ENCODE data around the gene MYO3A. TPM values are rescaled to one million over a fixed set of nuclear protein-coding genes. Genes with fewer than 3 reads are reported as not detected.

MYO3A gene
- total RNA-seq, 1 experiment from 2014 or later: not detected

- H3K4me2 ChIP-seq: no peak overlapping the region
- no peaks in the 10 kb centered on the region for H3K9me2 ChIP-seq (ENCODE audit: insufficient read depth)
- ChIA-PET CTCF (no interaction called here), POLR2A (ENCODE audit: unreplicated experiment) (no interaction called here)
- no TSS peak for BruUV-seq (replicated peaks)
- intact Hi-C loops (cut with micrococcal nuclease; ENCODE audit: unreplicated experiment): no loop called here
- no peaks in the 10 kb centered on the region for H3K4me1 ChIP-seq (replicated peaks; ENCODE audit: insufficient read depth)
- H3K9me3 ChIP-seq (ENCODE audit: insufficient read depth, low read depth): no peaks in the 10 kb centered on the region
- no peaks in the 10 kb centered on the region for H3K36me3 ChIP-seq (ENCODE audit: low read depth)
- H3F3A ChIP-seq (ENCODE audit: insufficient read depth, low read depth): no peaks in the 10 kb centered on the region
- no peaks in the 10 kb centered on the region for H3K79me2 ChIP-seq (ENCODE audit: low read depth)
- DNase-seq: no peak
- no peak overlapping the region for H3K27ac ChIP-seq
- no peak overlapping the region for H3K4me3 ChIP-seq
- TF ChIP-seq EZH2 (IDR thresholded peaks at IDR 0.05; ENCODE audit: low read depth): no peak
- no peak for TF ChIP-seq CTCF (conservative IDR thresholded peaks at IDR 0.05)
- no peaks in the 10 kb centered on the region for H3K27me3 ChIP-seq (ENCODE audit: insufficient read depth, low read depth)
- no peak overlapping the region for H2AFZ ChIP-seq
- H4K20me1 ChIP-seq (ENCODE audit: insufficient read depth): no peaks in the 10 kb centered on the region
Measured at GRCh38 chr10:25966844-25967243, 32.8 kb downstream of the MYO3A start.

GRCh38 chr10:25972631-25973030 is 38.6 kb downstream of the MYO3A start:
- no peak overlapping the region for H3K27ac ChIP-seq
- DNase-seq: no peak
- ChIA-PET CTCF (no interaction called here), POLR2A (ENCODE audit: unreplicated experiment) (no interaction called here)
- TF ChIP-seq CTCF (conservative IDR thresholded peaks at IDR 0.05) (no peak), EZH2 (IDR thresholded peaks at IDR 0.05; ENCODE audit: low read depth) (no peak)
- no peaks in the 10 kb centered on the region for H3K9me2 ChIP-seq (ENCODE audit: insufficient read depth)
- no peaks in the 10 kb centered on the region for H4K20me1 ChIP-seq (ENCODE audit: insufficient read depth)
- no peak overlapping the region for H2AFZ ChIP-seq
- H3K4me3 ChIP-seq: no peak overlapping the region
- H3K27me3 ChIP-seq (ENCODE audit: insufficient read depth, low read depth): no peaks in the 10 kb centered on the region
- intact Hi-C loops (cut with micrococcal nuclease; ENCODE audit: unreplicated experiment): no loop called here
- no peaks in the 10 kb centered on the region for H3F3A ChIP-seq (ENCODE audit: insufficient read depth, low read depth)
- no peaks in the 10 kb centered on the region for H3K36me3 ChIP-seq (ENCODE audit: low read depth)
- H3K9me3 ChIP-seq (ENCODE audit: insufficient read depth, low read depth): no peaks in the 10 kb centered on the region
- no peaks in the 10 kb centered on the region for H3K79me2 ChIP-seq (ENCODE audit: low read depth)
- no peak overlapping the region for H3K4me2 ChIP-seq
- no TSS peak for BruUV-seq (replicated peaks)
- no peaks in the 10 kb centered on the region for H3K4me1 ChIP-seq (replicated peaks; ENCODE audit: insufficient read depth)

GRCh38 chr10:25974897-25975459 is 40.9 kb downstream of the MYO3A start:
- ChIA-PET CTCF (no interaction called here), POLR2A (ENCODE audit: unreplicated experiment) (no interaction called here)
- no peaks in the 10 kb centered on the region for H3F3A ChIP-seq (ENCODE audit: insufficient read depth, low read depth)
- H3K9me3 ChIP-seq (ENCODE audit: insufficient read depth, low read depth): no peaks in the 10 kb centered on the region
- H3K4me1 ChIP-seq (replicated peaks; ENCODE audit: insufficient read depth): no peaks in the 10 kb centered on the region
- H3K27me3 ChIP-seq (ENCODE audit: insufficient read depth, low read depth): no peaks in the 10 kb centered on the region
- no peaks in the 10 kb centered on the region for H4K20me1 ChIP-seq (ENCODE audit: insufficient read depth)
- H3K36me3 ChIP-seq (ENCODE audit: low read depth): no peaks in the 10 kb centered on the region
- intact Hi-C loops (cut with micrococcal nuclease; ENCODE audit: unreplicated experiment): no loop called here
- H3K4me3 ChIP-seq: no peak overlapping the region
- no peak overlapping the region for H3K4me2 ChIP-seq
- TF ChIP-seq CTCF (conservative IDR thresholded peaks at IDR 0.05) (no peak), EZH2 (IDR thresholded peaks at IDR 0.05; ENCODE audit: low read depth) (no peak)
- H3K79me2 ChIP-seq (ENCODE audit: low read depth): no peaks in the 10 kb centered on the region
- no peak for DNase-seq
- H2AFZ ChIP-seq: no peak overlapping the region
- no peak overlapping the region for H3K27ac ChIP-seq
- no peaks in the 10 kb centered on the region for H3K9me2 ChIP-seq (ENCODE audit: insufficient read depth)
- BruUV-seq (replicated peaks): no TSS peak

Measured in PC-9 (cell line).